ENCODE results near the gene PUSL1.

- TF ChIP-seq EZH2 (IDR thresholded peaks at IDR 0.05) (no peak), POLR2AphosphoS5 (IDR thresholded peaks at IDR 0.05; ENCODE audit: borderline replicate concordance, low read depth, low read length) (no peak), FOXP2 (optimal IDR thresholded peaks at IDR 0.05; ENCODE audit: control extremely low read depth, extremely low read length, insufficient read depth) (no peak)
Measured at GRCh38 chr1:1281533-1282321, 26.7 kb upstream of the PUSL1 start.
